Bronchial epithelial cell (primary cell): ENCODE results near the gene HMCN1. TPM values are rescaled to one million over a fixed set of nuclear protein-coding genes. Genes with fewer than 3 reads are reported as not detected.

Experiments
- DNase-seq: peaks from one replicate; pipeline ENCODE4 v3.0.0-alpha.2; 2010; ENCODE audit warnings: low read depth
- FAIRE-seq: peaks from 2 replicates; lab custom pipeline; 2011; peaks lifted over from hg19 to GRCh38; lab: Jason Lieb, UNC
- H3K27me3 ChIP-seq: 2 replicates; pipeline ENCODE4 v1.5.1; 2011; ENCODE audit warnings: low read length; ENCODE audit not compliant: control insufficient read depth, insufficient read depth
- H3K36me3 ChIP-seq: 2 replicates; pipeline ENCODE4 v1.5.1; 2011; ENCODE audit warnings: low read length; ENCODE audit not compliant: control insufficient read depth, insufficient read depth
- H3K4me3 ChIP-seq: 2 replicates; pipeline ENCODE4 v1.5.1; 2011; ENCODE audit warnings: mild to moderate bottlenecking, low read depth, low read length, control low read depth
- total RNA-seq: library from RNA; depleted of rRNA; stranded (reverse); fragments of >200 nt; gene quantifications from 2 replicates; pipeline ENCODE4 v1.2.1, GENCODE V29; 2014
- TF ChIP-seq, protein P1 (sequence below): IDR thresholded peaks from 2 replicates; pipeline ENCODE4 v1.5.1; 2011; ENCODE audit warnings: mild to moderate bottlenecking, moderate library complexity, low read length, control low read depth, inconsistent platforms; ENCODE audit not compliant: insufficient read depth, severe bottlenecking

HMCN1 gene
- total RNA-seq, 1 donor from 2014 or later: 1.1 TPM

DNA sequence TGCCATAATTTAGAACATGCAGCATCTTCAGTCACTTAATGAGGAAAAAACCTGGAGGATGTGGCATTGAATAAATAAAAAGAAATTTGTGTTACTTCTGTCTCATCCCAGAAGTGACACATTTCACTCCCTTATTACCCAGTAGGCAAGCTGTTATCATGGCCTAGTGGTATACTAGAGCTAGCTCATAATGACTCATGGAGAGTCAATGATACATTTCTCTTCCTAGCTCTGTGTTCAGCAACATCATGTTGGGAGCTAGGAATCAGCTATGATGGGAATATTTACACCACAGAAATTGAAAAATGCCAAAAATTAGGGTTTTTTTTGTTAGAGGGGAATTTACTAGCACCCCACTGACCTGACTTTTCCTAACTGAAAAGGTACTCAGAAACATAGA is 182.7 kb downstream of the HMCN1 start:
- FAIRE-seq (no peak), DNase-seq (peak; percentile 58)
- TF ChIP-seq, protein P1, sequence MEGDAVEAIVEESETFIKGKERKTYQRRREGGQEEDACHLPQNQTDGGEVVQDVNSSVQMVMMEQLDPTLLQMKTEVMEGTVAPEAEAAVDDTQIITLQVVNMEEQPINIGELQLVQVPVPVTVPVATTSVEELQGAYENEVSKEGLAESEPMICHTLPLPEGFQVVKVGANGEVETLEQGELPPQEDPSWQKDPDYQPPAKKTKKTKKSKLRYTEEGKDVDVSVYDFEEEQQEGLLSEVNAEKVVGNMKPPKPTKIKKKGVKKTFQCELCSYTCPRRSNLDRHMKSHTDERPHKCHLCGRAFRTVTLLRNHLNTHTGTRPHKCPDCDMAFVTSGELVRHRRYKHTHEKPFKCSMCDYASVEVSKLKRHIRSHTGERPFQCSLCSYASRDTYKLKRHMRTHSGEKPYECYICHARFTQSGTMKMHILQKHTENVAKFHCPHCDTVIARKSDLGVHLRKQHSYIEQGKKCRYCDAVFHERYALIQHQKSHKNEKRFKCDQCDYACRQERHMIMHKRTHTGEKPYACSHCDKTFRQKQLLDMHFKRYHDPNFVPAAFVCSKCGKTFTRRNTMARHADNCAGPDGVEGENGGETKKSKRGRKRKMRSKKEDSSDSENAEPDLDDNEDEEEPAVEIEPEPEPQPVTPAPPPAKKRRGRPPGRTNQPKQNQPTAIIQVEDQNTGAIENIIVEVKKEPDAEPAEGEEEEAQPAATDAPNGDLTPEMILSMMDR: no peak
- H3K27me3 ChIP-seq: peaks cover 3% of the 10 kb centered on the region
- H3K4me3 ChIP-seq: no peak overlapping the region
- H3K36me3 ChIP-seq: no peaks in the 10 kb centered on the region

DNA sequence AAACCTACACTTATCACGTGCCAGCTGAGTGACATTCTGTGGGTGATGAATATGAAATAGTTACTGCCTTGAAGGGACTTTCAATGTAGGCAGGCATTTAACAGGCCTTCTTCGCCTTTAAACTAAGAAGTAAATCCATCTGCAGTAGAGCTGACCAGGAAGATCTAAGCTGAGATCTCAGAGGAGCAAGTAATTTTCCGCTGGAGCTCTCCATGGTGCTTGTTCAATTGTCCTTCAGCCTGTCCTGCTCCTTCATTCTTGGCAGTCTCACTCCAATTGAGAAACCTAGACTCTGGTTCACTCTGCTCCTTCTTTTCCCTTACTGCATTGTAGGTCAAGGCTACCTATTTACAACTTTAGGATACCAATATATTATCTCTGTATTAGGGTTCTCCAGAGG is 183.5 kb downstream of the HMCN1 start:
- DNase-seq (peak; percentile 29), FAIRE-seq (no peak)
- H3K36me3 ChIP-seq: no peaks in the 10 kb centered on the region
- H3K4me3 ChIP-seq: no peak overlapping the region
- H3K27me3 ChIP-seq: peaks cover 3% of the 10 kb centered on the region
- TF ChIP-seq, protein P1: no peak

DNA sequence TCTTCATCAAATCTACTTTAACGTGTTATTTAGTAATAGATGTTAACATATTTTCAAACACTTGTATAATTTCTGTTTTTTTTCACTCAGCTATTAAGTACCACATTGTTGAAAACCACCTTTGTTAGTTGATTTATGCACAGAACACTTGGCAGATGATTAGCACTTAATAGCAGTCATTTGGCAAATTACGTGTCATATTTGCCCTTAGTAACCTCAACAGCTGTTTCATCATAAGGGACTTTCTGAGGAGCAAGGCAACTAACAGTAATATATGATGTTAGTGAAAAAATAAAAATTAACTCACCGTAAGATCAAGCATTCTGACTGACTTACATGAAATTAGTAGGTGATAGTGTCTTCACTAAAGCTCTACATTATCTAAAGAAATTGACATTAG is 186.4 kb downstream of the HMCN1 start:
- FAIRE-seq (no peak), DNase-seq (peak; percentile 67)
- TF ChIP-seq, protein P1: no peak
- Histone ChIP-seq H3K27me3 (peaks cover 3% of the 10 kb centered on the region), H3K36me3 (no peaks in the 10 kb centered on the region), H3K4me3 (no peak overlapping the region)

DNA sequence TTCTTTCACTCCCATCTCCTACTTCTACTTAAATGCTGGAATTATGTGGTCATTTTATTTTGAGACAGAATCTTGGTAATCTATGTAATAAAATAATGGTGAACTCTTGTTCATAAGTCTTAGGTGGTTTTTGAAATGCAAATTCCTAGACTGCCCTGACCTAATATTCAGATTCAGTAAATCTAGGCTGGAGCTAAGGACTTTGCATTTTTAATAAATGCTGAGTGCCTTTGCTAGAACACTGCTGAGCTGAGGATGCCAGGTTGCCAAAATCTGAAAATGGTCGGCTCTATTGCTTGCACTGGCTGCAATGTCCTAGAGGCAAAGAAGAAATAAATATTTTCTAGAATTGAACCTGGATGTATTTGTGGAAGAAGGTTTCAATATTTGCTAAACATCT is 187.4 kb downstream of the HMCN1 start:
- TF ChIP-seq, protein P1: no peak
- Histone ChIP-seq H3K27me3 (peaks cover 5% of the 10 kb centered on the region), H3K4me3 (no peak overlapping the region), H3K36me3 (no peaks in the 10 kb centered on the region)
- DNase-seq (no peak), FAIRE-seq (no peak)

DNA sequence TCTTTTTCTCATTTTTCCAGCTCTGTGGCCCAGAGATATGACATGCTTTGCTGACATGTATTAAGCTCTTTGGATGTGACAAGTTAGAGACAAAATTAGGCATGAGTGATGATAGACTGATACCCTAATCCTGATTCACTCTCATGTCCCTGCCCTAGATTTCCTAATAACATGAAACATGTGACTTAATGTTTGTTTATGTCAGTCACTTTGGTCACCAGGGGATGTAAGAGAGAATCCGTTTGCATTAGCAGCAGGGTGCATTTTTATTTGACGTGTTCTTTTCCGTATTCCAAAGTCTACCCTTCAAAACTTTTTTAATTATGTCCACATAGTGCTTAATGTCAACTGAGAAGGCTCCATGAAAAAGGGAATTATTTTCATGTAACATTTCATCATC is 192.4 kb downstream of the HMCN1 start:
- no peak for FAIRE-seq

More for the DNA sequence above, 192.4 kb downstream of the HMCN1 start:
- no peaks in the 10 kb centered on the region for H3K36me3 ChIP-seq
- TF ChIP-seq, protein P1: no peak
- DNase-seq: peak; percentile 58
- H3K4me3 ChIP-seq: no peak overlapping the region
- peaks cover 2% of the 10 kb centered on the region for H3K27me3 ChIP-seq
